H9 (cell line): ENCODE results near the gene NEDD4L. TPM values are rescaled to one million over a fixed set of nuclear protein-coding genes. Genes with fewer than 3 reads are reported as not detected.

Experiments used
- DNase-seq: peaks from one replicate; pipeline ENCODE4 v3.0.0-alpha.2; 2017
- H2AFZ ChIP-seq: one replicate; pipeline ENCODE4 v1.6.1; 2013; ENCODE audit warnings: mild to moderate bottlenecking, low read length, control low read depth, moderate library complexity
- H2AK5ac ChIP-seq: 2 replicates; pipeline ENCODE4 v1.6.1; 2013; ENCODE audit warnings: low read length, control low read depth, mixed read lengths; ENCODE audit not compliant: insufficient read length
- H2BK120ac ChIP-seq: one replicate; pipeline ENCODE4 v1.6.1; 2013; ENCODE audit warnings: low read depth, mild to moderate bottlenecking, low read length, control low read depth, inconsistent platforms; ENCODE audit not compliant: poor library complexity, severe bottlenecking
- H2BK12ac ChIP-seq: 2 replicates; pipeline ENCODE4 v1.6.1; 2013; ENCODE audit warnings: low read length, control low read depth, mixed read lengths, low read depth; ENCODE audit not compliant: insufficient read length
- H2BK15ac ChIP-seq: 2 replicates; pipeline ENCODE4 v1.6.1; 2013; ENCODE audit warnings: low read depth, low read length, control low read depth
- H2BK20ac ChIP-seq: one replicate; pipeline ENCODE4 v1.6.1; 2013; ENCODE audit warnings: low read depth, mild to moderate bottlenecking, low read length, control low read depth, inconsistent platforms; ENCODE audit not compliant: poor library complexity, severe bottlenecking
- H2BK5ac ChIP-seq: 2 replicates; pipeline ENCODE4 v1.6.1; 2013; ENCODE audit warnings: low read length, control low read depth, mixed read lengths; ENCODE audit not compliant: insufficient read length
- H3K14ac ChIP-seq: 2 replicates; pipeline ENCODE4 v1.6.1; 2013; ENCODE audit warnings: low read length, control low read depth; ENCODE audit not compliant: insufficient read depth
- H3K18ac ChIP-seq: 2 replicates; pipeline ENCODE4 v1.6.1; 2013; ENCODE audit warnings: low read depth, mild to moderate bottlenecking, mixed read lengths, low read length, control low read depth; ENCODE audit not compliant: insufficient read length
- H3K23ac ChIP-seq: 2 replicates; pipeline ENCODE4 v1.6.1; 2013; ENCODE audit warnings: low read length, control low read depth, mixed read lengths, low read depth; ENCODE audit not compliant: insufficient read length
- H3K23me2 ChIP-seq: 2 replicates; pipeline ENCODE4 v1.6.1; 2013; ENCODE audit warnings: low read depth, mild to moderate bottlenecking, mixed read lengths, low read length, control low read depth; ENCODE audit not compliant: insufficient read length, poor library complexity, severe bottlenecking
- H3K27ac ChIP-seq: 2 replicates; pipeline ENCODE4 v1.5.1; 2013; ENCODE audit warnings: low read length, control low read depth, mixed read lengths, low read depth; ENCODE audit not compliant: insufficient read length
- H3K27me3 ChIP-seq: 2 replicates; pipeline ENCODE4 v1.6.1; 2013; ENCODE audit warnings: low read length, control low read depth, inconsistent platforms; ENCODE audit not compliant: insufficient read depth
- H3K4ac ChIP-seq: 2 replicates; pipeline ENCODE4 v1.6.1; 2013; ENCODE audit warnings: low read depth, mild to moderate bottlenecking, control low read depth, inconsistent platforms, low read length, moderate library complexity
- H3K4me1 ChIP-seq: 2 replicates; pipeline ENCODE4 v1.6.1; 2013; ENCODE audit warnings: low read length, control low read depth, inconsistent platforms; ENCODE audit not compliant: insufficient read depth
- H3K4me2 ChIP-seq: 2 replicates; pipeline ENCODE4 v1.6.1; 2013; ENCODE audit warnings: low read length, control low read depth, mixed read lengths; ENCODE audit not compliant: insufficient read length, insufficient read depth
- H3K56ac ChIP-seq: 2 replicates; pipeline ENCODE4 v1.6.1; 2013; ENCODE audit warnings: low read depth, mild to moderate bottlenecking, mixed read lengths, low read length, control low read depth; ENCODE audit not compliant: insufficient read length
- H3K79me1 ChIP-seq: 2 replicates; pipeline ENCODE4 v1.6.1; 2013; ENCODE audit warnings: low read depth, mild to moderate bottlenecking, moderate library complexity, low read length, control low read depth, inconsistent platforms; ENCODE audit not compliant: insufficient read depth, poor library complexity, severe bottlenecking
- H3K79me2 ChIP-seq: 2 replicates; pipeline ENCODE4 v1.6.1; 2013; ENCODE audit warnings: low read length, control low read depth, inconsistent platforms; ENCODE audit not compliant: insufficient read depth
- H3K9ac ChIP-seq: 2 replicates; pipeline ENCODE4 v1.6.1; 2013; ENCODE audit warnings: low read length, control low read depth, mixed read lengths; ENCODE audit not compliant: insufficient read length; ENCODE audit errors: extremely low read depth
- H3K9me3 ChIP-seq: one replicate; pipeline ENCODE4 v1.6.1; 2013; ENCODE audit warnings: low read depth, low read length, inconsistent platforms; ENCODE audit not compliant: control insufficient read depth
- H3T11ph ChIP-seq: one replicate; pipeline ENCODE4 v1.6.1; 2013; ENCODE audit warnings: mild to moderate bottlenecking, low read length, control low read depth, inconsistent platforms
- H4K20me1 ChIP-seq: one replicate; pipeline ENCODE4 v1.6.1; 2013; ENCODE audit not compliant: control insufficient read depth, insufficient read length, insufficient read depth
- H4K5ac ChIP-seq: 2 replicates; pipeline ENCODE4 v1.6.1; 2013; ENCODE audit warnings: low read depth, mild to moderate bottlenecking, mixed read lengths, low read length, control low read depth; ENCODE audit not compliant: insufficient read length
- H4K8ac ChIP-seq: replicated peaks from 2 replicates; pipeline ENCODE4 v1.6.1; 2013; ENCODE audit warnings: low read length, control low read depth, mixed read lengths, low read depth; ENCODE audit not compliant: insufficient read length
- H4K91ac ChIP-seq: 2 replicates; pipeline ENCODE4 v1.6.1; 2013; ENCODE audit warnings: low read depth, mild to moderate bottlenecking, moderate library complexity, mixed read lengths, low read length, control low read depth; ENCODE audit not compliant: insufficient read length
- H3K27ac Mint-ChIP-seq, 3 experiments: 2 replicates in 2 of 3; 3 replicates in 1 of 3; pipeline ENCODE4 v1.8.0; 2020 to 2021; ENCODE audit warnings: mixed read lengths in 3 of 3, mild to moderate bottlenecking in 1 of 3, moderate library complexity in 1 of 3
- H3K27me3 Mint-ChIP-seq: 2 replicates; pipeline ENCODE4 v1.8.0; 2021; ENCODE audit warnings: low read depth, mild to moderate bottlenecking, moderate library complexity, mixed read lengths
- H3K36me3 Mint-ChIP-seq, 3 experiments: 2 replicates in 2 of 3; 3 replicates in 1 of 3; pipeline ENCODE4 v1.8.0; 2020 to 2021; ENCODE audit warnings: low read depth in 3 of 3, mixed read lengths in 3 of 3; ENCODE audit not compliant: insufficient read depth in 1 of 3
- H3K4me1 Mint-ChIP-seq, 2 experiments: 2 replicates each; pipeline ENCODE4 v1.8.0; 2020; ENCODE audit warnings: mixed read lengths in 2 of 2
- H3K4me3 Mint-ChIP-seq, 2 experiments: 2 replicates in 1 of 2; 3 replicates in 1 of 2; pipeline ENCODE4 v1.8.0; 2020 to 2021; ENCODE audit warnings: mild to moderate bottlenecking in 2 of 2, mixed read lengths in 2 of 2, moderate library complexity in 1 of 2
- H3K9me3 Mint-ChIP-seq, 2 experiments: 2 replicates in 1 of 2; 3 replicates in 1 of 2; pipeline ENCODE4 v1.8.0; 2020; ENCODE audit warnings: mild to moderate bottlenecking in 2 of 2, mixed read lengths in 2 of 2, moderate library complexity in 1 of 2
- WGBS: extraction: QIAGEN DNeasy Blood & Tissue Kit; methylation state at CpG from one replicate; pipeline ENCODE4 v1.1.7; 2013; ENCODE audit warnings: missing lambda C conversion rate, low lambda C conversion rate, mixed read lengths; ENCODE audit not compliant: insufficient read length; ENCODE audit errors: extremely low coverage; 5-methylcytosine and 5-hydroxymethylcytosine counted together
- total RNA-seq: library from RNA; stranded (reverse); gene quantifications from 2 replicates; pipeline ENCODE4 v1.2.1, GENCODE V29; 2021
- TF ChIP-seq, protein P1 (sequence below): fragments of 200-600 bp; sonication (generic); conservative IDR thresholded peaks from 3 replicates; pipeline ENCODE4 v1.8.0; 2021; ENCODE audit warnings: antibody characterized with exemption, mild to moderate bottlenecking

The NEDD4L gene
- total RNA-seq, 1 experiment from 2014 or later = 76.3 TPM

DNA sequence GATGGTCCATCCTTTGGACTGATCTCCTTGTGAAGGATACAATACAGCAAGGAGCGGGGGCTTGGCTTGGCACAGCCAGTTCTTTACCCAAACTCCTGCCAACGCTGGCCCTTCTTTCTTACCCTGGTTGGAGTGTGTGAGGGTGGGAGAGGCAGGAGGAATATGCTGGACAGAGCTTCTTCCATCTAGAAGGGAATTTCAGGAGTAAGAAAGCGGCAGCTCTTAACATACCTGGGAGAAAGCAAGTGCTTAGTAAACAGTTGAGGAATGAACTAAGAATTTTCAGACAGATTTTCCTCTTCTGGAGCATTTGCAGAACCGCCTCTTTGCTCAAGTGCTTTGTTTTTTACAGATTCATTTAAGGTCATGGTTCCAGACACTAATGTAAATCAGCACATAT is 72.8 kb downstream of the NEDD4L start:
- Histone ChIP-seq H2BK15ac (no peak overlapping the region), H3K23ac (no peak overlapping the region), H3K79me2 (peaks cover 2% of the 10 kb centered on the region; the same call in 1 of the 2 replicates), H3K23me2 (no peaks in the 10 kb centered on the region), H3K27me3 (no peaks in the 10 kb centered on the region), H3K14ac (no peak overlapping the region), H3K9ac (no peak overlapping the region), H3K27ac (no peak overlapping the region), H2BK20ac (no peak overlapping the region), H4K8ac (no peak overlapping the region), H3K4me1 (peaks cover 7% of the 10 kb centered on the region; the same call in 1 of the 2 replicates), H3K4ac (no peak overlapping the region), H4K91ac (no peak overlapping the region), H3K9me3 (no peaks in the 10 kb centered on the region), H3K79me1 (no peaks in the 10 kb centered on the region), H2BK120ac (no peak overlapping the region), H2AK5ac (no peak overlapping the region), H3K18ac (no peak overlapping the region), H2AFZ (no peak overlapping the region), H3K4me2 (no peak overlapping the region), H3K56ac (no peak overlapping the region), H4K5ac (no peak overlapping the region), H4K20me1 (no peaks in the 10 kb centered on the region), H3T11ph (no peak overlapping the region), H2BK12ac (no peak overlapping the region), H2BK5ac (no peak overlapping the region)
- Mint-ChIP-seq H3K4me3 (no peak overlapping the region), H3K27ac (peak overlapping the region in 1 of 3 experiments; percentile 11; a peak in 1 of 7 replicates), H3K36me3 (no peaks in the 10 kb centered on the region), H3K4me1 (peaks cover 57 to 66% of the 10 kb centered on the region in 2 experiments), H3K9me3 (no peaks in the 10 kb centered on the region), H3K27me3 (no peaks in the 10 kb centered on the region)
- TF ChIP-seq, protein P1, sequence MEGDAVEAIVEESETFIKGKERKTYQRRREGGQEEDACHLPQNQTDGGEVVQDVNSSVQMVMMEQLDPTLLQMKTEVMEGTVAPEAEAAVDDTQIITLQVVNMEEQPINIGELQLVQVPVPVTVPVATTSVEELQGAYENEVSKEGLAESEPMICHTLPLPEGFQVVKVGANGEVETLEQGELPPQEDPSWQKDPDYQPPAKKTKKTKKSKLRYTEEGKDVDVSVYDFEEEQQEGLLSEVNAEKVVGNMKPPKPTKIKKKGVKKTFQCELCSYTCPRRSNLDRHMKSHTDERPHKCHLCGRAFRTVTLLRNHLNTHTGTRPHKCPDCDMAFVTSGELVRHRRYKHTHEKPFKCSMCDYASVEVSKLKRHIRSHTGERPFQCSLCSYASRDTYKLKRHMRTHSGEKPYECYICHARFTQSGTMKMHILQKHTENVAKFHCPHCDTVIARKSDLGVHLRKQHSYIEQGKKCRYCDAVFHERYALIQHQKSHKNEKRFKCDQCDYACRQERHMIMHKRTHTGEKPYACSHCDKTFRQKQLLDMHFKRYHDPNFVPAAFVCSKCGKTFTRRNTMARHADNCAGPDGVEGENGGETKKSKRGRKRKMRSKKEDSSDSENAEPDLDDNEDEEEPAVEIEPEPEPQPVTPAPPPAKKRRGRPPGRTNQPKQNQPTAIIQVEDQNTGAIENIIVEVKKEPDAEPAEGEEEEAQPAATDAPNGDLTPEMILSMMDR = no peak
- DNase-seq = no peak
- no CpG with 5 or more reads among the region's 4 CpGs for WGBS
